ENCODE measurements around the gene DCTN4. TPM values are rescaled to one million over a fixed set of nuclear protein-coding genes. Genes with fewer than 3 reads are reported as not detected.
A peak's percentile ranks its signal among the peaks of the same experiment; 100 is the strongest.

DCTN4 gene
- total RNA-seq, 1 experiment from 2014 or later: 48.5 TPM

GRCh38 chr5:150789943-150790611, 31.3 kb upstream of the DCTN4 start:
- Histone ChIP-seq H3K18ac (ENCODE audit: insufficient read length, low read depth, low read length) (no peak overlapping the region), H4K20me1 (ENCODE audit: control insufficient read depth, insufficient read depth, insufficient read length) (no peaks in the 10 kb centered on the region), H3K23ac (ENCODE audit: insufficient read length, low read depth, low read length) (no peak overlapping the region), H2BK12ac (ENCODE audit: insufficient read length, low read depth, low read length) (no peak overlapping the region), H3K9me3 (ENCODE audit: control insufficient read depth, low read depth, low read length) (no peaks in the 10 kb centered on the region), H3K4me1 (ENCODE audit: insufficient read depth, low read length) (peaks cover 7% of the 10 kb centered on the region; the same call in 1 of the 2 replicates), H3K14ac (ENCODE audit: insufficient read depth, low read length) (0 out of 2 replicates have a peak overlapping the region, but pooled peaks have one; percentile 32), H4K5ac (ENCODE audit: insufficient read length, low read depth, low read length) (no peak overlapping the region), H2AFZ (ENCODE audit: low read length) (no peak overlapping the region), H3K4me2 (ENCODE audit: insufficient read depth, insufficient read length, low read length) (no peak overlapping the region), H3K79me1 (ENCODE audit: insufficient read depth, low read depth, low read length, poor library complexity, severe bottlenecking) (peaks cover 2% of the 10 kb centered on the region), H4K8ac (replicated peaks; ENCODE audit: insufficient read length, low read depth, low read length) (no peak overlapping the region), H2BK15ac (ENCODE audit: low read depth, low read length) (no peak overlapping the region), H3K56ac (ENCODE audit: insufficient read length, low read depth, low read length) (no peak overlapping the region), H3K79me2 (ENCODE audit: insufficient read depth, low read length) (no peaks in the 10 kb centered on the region; the same call in 1 of the 2 replicates), H4K91ac (ENCODE audit: insufficient read length, low read depth, low read length) (no peak overlapping the region), H2AK5ac (ENCODE audit: insufficient read length, low read length) (no peak overlapping the region), H2BK120ac (ENCODE audit: low read depth, low read length, poor library complexity, severe bottlenecking) (no peak overlapping the region), H2BK20ac (ENCODE audit: low read depth, low read length, poor library complexity, severe bottlenecking) (no peak overlapping the region), H3K4ac (ENCODE audit: low read depth, low read length) (no peak overlapping the region), H3K9ac (ENCODE audit: extremely low read depth, insufficient read length, low read length) (no peak overlapping the region), H3K27me3 (ENCODE audit: insufficient read depth, low read length) (no peaks in the 10 kb centered on the region), H3T11ph (ENCODE audit: low read length) (no peak overlapping the region), H3K23me2 (ENCODE audit: insufficient read length, low read depth, low read length, poor library complexity, severe bottlenecking) (no peaks in the 10 kb centered on the region), H2BK5ac (ENCODE audit: insufficient read length, low read length) (no peak overlapping the region), H3K27ac (ENCODE audit: insufficient read length, low read depth, low read length) (no peak overlapping the region)
- H3K4me3 Mint-ChIP-seq: peak overlapping the region in 1 of 2 experiments; percentile 14; a peak in 2 of 5 replicates
- WGBS (ENCODE audit: extremely low coverage, insufficient read length, low lambda C conversion rate): no CpG with 5 or more reads among the region's 7 CpGs
- peak; percentile 41 for DNase-seq
- peaks cover 12 to 15% of the 10 kb centered on the region in 2 experiments for H3K9me3 Mint-ChIP-seq
- TF ChIP-seq CTCF (conservative IDR thresholded peaks at IDR 0.05): no peak
- H3K27ac Mint-ChIP-seq: peak overlapping the region in 2 of 3 experiments; percentile 15 to 91; a peak in 4 of 7 replicates
- peaks cover 50 to 52% of the 10 kb centered on the region in 2 experiments for H3K4me1 Mint-ChIP-seq
- H3K27me3 Mint-ChIP-seq (ENCODE audit: low read depth): no peaks in the 10 kb centered on the region
- H3K36me3 Mint-ChIP-seq (ENCODE audit: insufficient read depth in 1 of 3, low read depth in 3 of 3): peaks cover 25 to 35% (median 28%) of the 10 kb centered on the region in 3 experiments

Data from H9 (cell line).